IPS-NIHi7 (cell line): ENCODE results near the gene RPS29.

Experiments used
- DNase-seq: peaks from one replicate; pipeline ENCODE4 v3.0.0; 2012; ENCODE audit warnings: mixed read lengths; ENCODE audit errors: extremely low spot score

RPS29 gene

GRCh38 chr14:49551569-49551968 is 34.6 kb downstream of the RPS29 start:
- DNase-seq: no peak

- DNase-seq: peak; percentile 35
These were observed 35.6 kb downstream of the RPS29 start for GRCh38 chr14:49550286-49551184.

GRCh38 chr14:49549881-49550280 is 36.3 kb downstream of the RPS29 start:
- DNase-seq: peak; percentile 43

GRCh38 chr14:49549446-49549845 is 36.7 kb downstream of the RPS29 start:
- DNase-seq: no peak

- DNase-seq: no peak
These were observed 39.4 kb downstream of the RPS29 start for GRCh38 chr14:49546766-49547165.

GRCh38 chr14:49545716-49546115 is 40.5 kb downstream of the RPS29 start:
- DNase-seq: no peak

GRCh38 chr14:49545071-49545470 is 41.1 kb downstream of the RPS29 start:
- DNase-seq: no peak

- DNase-seq: no peak
These were observed 45.1 kb downstream of the RPS29 start for GRCh38 chr14:49541049-49541448.

GRCh38 chr14:49538852-49539251 is 47.3 kb downstream of the RPS29 start:
- DNase-seq: no peak
